Neural progenitor cell (in vitro differentiated cells): ENCODE results near the gene FBXL2. TPM values are rescaled to one million over a fixed set of nuclear protein-coding genes. Genes with fewer than 3 reads are reported as not detected.

Experiments
- DNase-seq: peaks from one replicate; pipeline ENCODE4 v3.0.0-alpha.2; 2016; ENCODE audit warnings: low spot score
- H2AFZ ChIP-seq: fragments of 200-600 bp; sonication (generic); replicated peaks from 2 replicates; pipeline ENCODE4 v1.6.1; 2016; ENCODE audit warnings: antibody characterized with exemption
- H3F3A ChIP-seq: fragments of 200-600 bp; sonication (generic); 2 replicates; pipeline ENCODE4 v1.6.1; 2016; ENCODE audit warnings: antibody characterized with exemption, low read depth
- H3K27ac ChIP-seq: fragments of 200-600 bp; sonication (generic); 2 replicates; pipeline ENCODE4 v1.5.1; 2016; ENCODE audit warnings: mild to moderate bottlenecking
- H3K27me3 ChIP-seq: fragments of 200-600 bp; sonication (generic); 2 replicates; pipeline ENCODE4 v1.6.1; 2016; ENCODE audit warnings: mild to moderate bottlenecking, moderate library complexity
- H3K36me3 ChIP-seq: fragments of 200-600 bp; sonication (generic); 2 replicates; pipeline ENCODE4 v1.5.1; 2016
- H3K4me1 ChIP-seq: fragments of 200-600 bp; sonication (generic); 2 replicates; pipeline ENCODE4 v1.6.1; 2016; ENCODE audit warnings: mixed run types
- H3K4me2 ChIP-seq: fragments of 200-600 bp; sonication (generic); 2 replicates; pipeline ENCODE4 v1.6.1; 2016
- H3K4me3 ChIP-seq: fragments of 200-600 bp; sonication (generic); 2 replicates; pipeline ENCODE4 v1.5.1; 2016
- H3K79me2 ChIP-seq: fragments of 200-600 bp; sonication (generic); 2 replicates; pipeline ENCODE4 v1.6.1; 2016; ENCODE audit warnings: low read depth
- H3K9ac ChIP-seq: fragments of 200-600 bp; sonication (generic); 2 replicates; pipeline ENCODE4 v1.6.1; 2016
- H3K9me3 ChIP-seq: fragments of 200-600 bp; sonication (generic); 2 replicates; pipeline ENCODE4 v1.5.1; 2016; ENCODE audit warnings: low read depth
- H4K20me1 ChIP-seq: fragments of 200-600 bp; sonication (generic); 2 replicates; pipeline ENCODE4 v1.6.1; 2016; ENCODE audit warnings: low read depth
- H3K27ac Mint-ChIP-seq: 3 replicates; pipeline ENCODE4 v1.8.0; 2021; ENCODE audit warnings: mixed read lengths
- H3K27me3 Mint-ChIP-seq: 2 replicates; pipeline ENCODE4 v1.8.0; 2022; ENCODE audit warnings: low read depth, mild to moderate bottlenecking, inconsistent platforms, moderate library complexity, mixed read lengths; ENCODE audit not compliant: insufficient read depth
- H3K36me3 Mint-ChIP-seq: 3 replicates; pipeline ENCODE4 v1.8.0; 2021; ENCODE audit warnings: mixed read lengths
- H3K4me1 Mint-ChIP-seq: 3 replicates; pipeline ENCODE4 v1.8.0; 2021; ENCODE audit warnings: mixed read lengths
- H3K4me3 Mint-ChIP-seq: 3 replicates; pipeline ENCODE4 v1.8.0; 2021; ENCODE audit warnings: mild to moderate bottlenecking, moderate library complexity, mixed read lengths
- H3K9me3 Mint-ChIP-seq: 3 replicates; pipeline ENCODE4 v1.8.0; 2020; ENCODE audit warnings: mixed read lengths
- EZH2 ChIP-seq: fragments of 200-600 bp; sonication (generic); IDR thresholded peaks from 2 replicates; pipeline ENCODE4 v1.6.1; 2017; ENCODE audit warnings: antibody characterized with exemption, mild to moderate bottlenecking, moderate library complexity
- EZH2phosphoT487 ChIP-seq: fragments of 200-600 bp; sonication (generic); IDR thresholded peaks from 2 replicates; pipeline ENCODE4 v1.6.1; 2017; ENCODE audit warnings: antibody characterized with exemption
- total RNA-seq: library from RNA; depleted of rRNA; stranded (reverse); fragments of >200 nt; gene quantifications from 2 replicates; pipeline ENCODE4 v1.2.3, GENCODE V29; 2015; ENCODE audit warnings: low replicate concordance
- TF ChIP-seq, protein P1 (sequence below): fragments of 200-600 bp; sonication (generic); IDR thresholded peaks from 2 replicates; pipeline ENCODE4 v1.5.1; 2017; ENCODE audit warnings: antibody characterized with exemption, mild to moderate bottlenecking

The FBXL2 gene
- total RNA-seq, 1 donor from 2014 or later: 18.2 TPM

- Mint-ChIP-seq H3K27me3 (peaks cover 3% of the 10 kb centered on the region), H3K27ac (no peak overlapping the region), H3K36me3 (peaks cover 13% of the 10 kb centered on the region), H3K9me3 (no peaks in the 10 kb centered on the region), H3K4me1 (peaks cover 6% of the 10 kb centered on the region), H3K4me3 (no peak overlapping the region)
- Histone ChIP-seq H3K9me3 (no peaks in the 10 kb centered on the region), H3K36me3 (no peaks in the 10 kb centered on the region), H2AFZ (no peak overlapping the region), H3K9ac (no peak overlapping the region), H3F3A (peaks cover 6% of the 10 kb centered on the region), H3K4me3 (no peak overlapping the region), H3K4me2 (no peak overlapping the region), H3K79me2 (no peaks in the 10 kb centered on the region), H4K20me1 (no peaks in the 10 kb centered on the region), H3K4me1 (no peaks in the 10 kb centered on the region), H3K27ac (no peak overlapping the region), H3K27me3 (no peaks in the 10 kb centered on the region)
- TF ChIP-seq EZH2phosphoT487 (no peak), EZH2 (no peak)
- no peak for DNase-seq
Observed at GRCh38 chr3:33380653-33381052, 103.4 kb downstream of the FBXL2 start.

GRCh38 chr3:33383951-33384350, 106.7 kb downstream of the FBXL2 start:
- H3K4me1 Mint-ChIP-seq: peaks cover 6% of the 10 kb centered on the region
- H3K4me1 ChIP-seq: no peaks in the 10 kb centered on the region
- H3K27ac Mint-ChIP-seq: peak overlapping the region; percentile 29
- no peak overlapping the region for H2AFZ ChIP-seq
- H3K4me3 Mint-ChIP-seq: no peak overlapping the region
- H3K4me3 ChIP-seq: no peak overlapping the region
- no peaks in the 10 kb centered on the region for H3K9me3 ChIP-seq
- H3K9me3 Mint-ChIP-seq: no peaks in the 10 kb centered on the region
- no peaks in the 10 kb centered on the region for H3K79me2 ChIP-seq
- H3F3A ChIP-seq: peaks cover 6% of the 10 kb centered on the region
- no peak overlapping the region for H3K4me2 ChIP-seq
- no peak for DNase-seq
- H3K27ac ChIP-seq: no peak overlapping the region
- H3K36me3 Mint-ChIP-seq: peaks cover 14% of the 10 kb centered on the region
- peaks cover 2% of the 10 kb centered on the region for H3K27me3 Mint-ChIP-seq
- no peaks in the 10 kb centered on the region for H4K20me1 ChIP-seq
- peaks cover 8% of the 10 kb centered on the region for H3K36me3 ChIP-seq
- TF ChIP-seq EZH2 (no peak), EZH2phosphoT487 (no peak)
- TF ChIP-seq, protein P1, sequence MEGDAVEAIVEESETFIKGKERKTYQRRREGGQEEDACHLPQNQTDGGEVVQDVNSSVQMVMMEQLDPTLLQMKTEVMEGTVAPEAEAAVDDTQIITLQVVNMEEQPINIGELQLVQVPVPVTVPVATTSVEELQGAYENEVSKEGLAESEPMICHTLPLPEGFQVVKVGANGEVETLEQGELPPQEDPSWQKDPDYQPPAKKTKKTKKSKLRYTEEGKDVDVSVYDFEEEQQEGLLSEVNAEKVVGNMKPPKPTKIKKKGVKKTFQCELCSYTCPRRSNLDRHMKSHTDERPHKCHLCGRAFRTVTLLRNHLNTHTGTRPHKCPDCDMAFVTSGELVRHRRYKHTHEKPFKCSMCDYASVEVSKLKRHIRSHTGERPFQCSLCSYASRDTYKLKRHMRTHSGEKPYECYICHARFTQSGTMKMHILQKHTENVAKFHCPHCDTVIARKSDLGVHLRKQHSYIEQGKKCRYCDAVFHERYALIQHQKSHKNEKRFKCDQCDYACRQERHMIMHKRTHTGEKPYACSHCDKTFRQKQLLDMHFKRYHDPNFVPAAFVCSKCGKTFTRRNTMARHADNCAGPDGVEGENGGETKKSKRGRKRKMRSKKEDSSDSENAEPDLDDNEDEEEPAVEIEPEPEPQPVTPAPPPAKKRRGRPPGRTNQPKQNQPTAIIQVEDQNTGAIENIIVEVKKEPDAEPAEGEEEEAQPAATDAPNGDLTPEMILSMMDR: no peak
- H3K9ac ChIP-seq: no peak overlapping the region
- H3K27me3 ChIP-seq: no peaks in the 10 kb centered on the region

DNA sequence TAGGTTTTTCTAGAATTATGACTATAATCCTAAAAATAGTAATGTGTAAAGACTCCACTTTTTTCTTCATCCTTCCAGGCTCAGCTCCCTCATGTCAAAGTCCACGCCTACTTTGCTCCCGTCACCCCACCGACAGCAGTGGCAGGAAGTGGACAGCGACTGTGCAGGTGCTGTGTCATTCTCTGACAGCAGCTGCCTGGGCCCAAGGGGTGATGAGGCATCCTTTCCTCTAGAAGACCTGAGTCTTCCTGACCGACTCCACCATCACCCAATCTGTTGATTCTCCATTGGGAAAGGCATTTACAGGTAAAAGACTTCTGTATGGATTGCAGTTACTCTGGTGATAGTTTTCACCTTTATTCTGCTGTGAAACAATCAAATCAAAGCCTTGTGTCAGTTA, 108.2 kb downstream of the FBXL2 start:
- no peak overlapping the region for H3K4me3 Mint-ChIP-seq
- H3K27ac Mint-ChIP-seq: no peak overlapping the region

GRCh38 chr3:33386631-33387030, 109.4 kb downstream of the FBXL2 start:
- Histone ChIP-seq H3K4me1 (no peaks in the 10 kb centered on the region), H3K4me3 (no peak overlapping the region), H2AFZ (no peak overlapping the region), H4K20me1 (no peaks in the 10 kb centered on the region), H3K9me3 (no peaks in the 10 kb centered on the region), H3F3A (no peaks in the 10 kb centered on the region), H3K27me3 (no peaks in the 10 kb centered on the region), H3K4me2 (no peak overlapping the region), H3K36me3 (peaks cover 10% of the 10 kb centered on the region), H3K9ac (no peak overlapping the region), H3K79me2 (no peaks in the 10 kb centered on the region), H3K27ac (no peak overlapping the region)
- Mint-ChIP-seq H3K27me3 (no peaks in the 10 kb centered on the region), H3K4me1 (peaks cover 6% of the 10 kb centered on the region), H3K36me3 (peaks cover 24% of the 10 kb centered on the region), H3K27ac (no peak overlapping the region), H3K9me3 (no peaks in the 10 kb centered on the region), H3K4me3 (no peak overlapping the region)
- no peak for TF ChIP-seq EZH2phosphoT487
- no peak for TF ChIP-seq EZH2
- TF ChIP-seq, protein P1: no peak
- DNase-seq: no peak

More for the DNA sequence above, 108.2 kb downstream of the FBXL2 start:
- H3K4me1 ChIP-seq: no peaks in the 10 kb centered on the region
- H3K4me1 Mint-ChIP-seq: peaks cover 6% of the 10 kb centered on the region
- no peaks in the 10 kb centered on the region for H4K20me1 ChIP-seq
- H3K36me3 Mint-ChIP-seq: peaks cover 19% of the 10 kb centered on the region
- no peak overlapping the region for H3K4me3 ChIP-seq
- H3K9me3 Mint-ChIP-seq: no peaks in the 10 kb centered on the region
- no peak overlapping the region for H2AFZ ChIP-seq
- no peaks in the 10 kb centered on the region for H3K9me3 ChIP-seq
- no peak overlapping the region for H3K27ac ChIP-seq
- no peaks in the 10 kb centered on the region for H3K27me3 ChIP-seq
- peaks cover 10% of the 10 kb centered on the region for H3K36me3 ChIP-seq
- H3F3A ChIP-seq: peaks cover 6% of the 10 kb centered on the region
- H3K9ac ChIP-seq: no peak overlapping the region
- no peaks in the 10 kb centered on the region for H3K27me3 Mint-ChIP-seq
- no peak overlapping the region for H3K4me2 ChIP-seq
- TF ChIP-seq EZH2phosphoT487 (no peak), EZH2 (no peak)
- TF ChIP-seq, protein P1: no peak
- no peaks in the 10 kb centered on the region for H3K79me2 ChIP-seq
- DNase-seq: no peak
